IMR-90 (cell line): Measurements from ENCODE around the gene SUSD6. TPM values are rescaled to one million over a fixed set of nuclear protein-coding genes. Genes with fewer than 3 reads are reported as not detected.

Source experiments
- ATAC-seq: fragments of 200-7000 bp; cut with Tn5 transposase; 2 replicates; pipeline ENCODE4 v1.9.1; 2020; ENCODE audit warnings: low read depth, mild to moderate bottlenecking, moderate library complexity
- BruUV-seq: library from RNA; stranded (reverse); fragments of 400-500 nt; replicated peaks from 2 replicates; lab custom pipeline; 2021; lab: Mats Ljungman, UMichigan
- CTCF ChIA-PET: fragments of 300-600 bp; formaldehyde crosslinking; extraction: SDS; loops from one replicate; lab custom pipeline; 2021; ENCODE audit warnings: antibody characterized with exemption; lab: Yijun Ruan, JAX
- POLR2A ChIA-PET: fragments of 300-600 bp; sonication (Branson Sonifier 250); formaldehyde crosslinking; loops from one replicate; lab custom pipeline; 2022; ENCODE audit warnings: antibody characterized with exemption; ENCODE audit not compliant: unreplicated experiment; lab: Charles Lee
- DNase-seq: peaks from one replicate; pipeline ENCODE4 v3.0.0; 2013
- H2AFZ ChIP-seq: replicated peaks from 2 replicates; pipeline ENCODE3; 2013; ENCODE audit warnings: low read length, mild to moderate bottlenecking; ENCODE audit not compliant: poor library complexity
- H2AK5ac ChIP-seq: 2 replicates; pipeline ENCODE4 v1.6.1; 2013; ENCODE audit warnings: low read depth, low read length, inconsistent platforms
- H2AK9ac ChIP-seq: replicated peaks from 2 replicates; pipeline ENCODE3; 2013; ENCODE audit warnings: mild to moderate bottlenecking, low read depth, low read length, moderate library complexity; ENCODE audit not compliant: poor library complexity
- H2BK120ac ChIP-seq: 2 replicates; pipeline ENCODE4 v1.6.1; 2013; ENCODE audit warnings: low read depth, low read length, inconsistent platforms
- H2BK15ac ChIP-seq: 3 replicates; pipeline ENCODE4 v1.6.1; 2013; ENCODE audit warnings: low read depth, low read length, inconsistent platforms
- H2BK20ac ChIP-seq: 2 replicates; pipeline ENCODE4 v1.6.1; 2013; ENCODE audit warnings: low read depth, mild to moderate bottlenecking, inconsistent platforms, low read length, moderate library complexity
- H2BK5ac ChIP-seq: 2 replicates; pipeline ENCODE4 v1.6.1; 2013; ENCODE audit warnings: mild to moderate bottlenecking, low read depth, low read length, inconsistent platforms; ENCODE audit not compliant: poor library complexity, severe bottlenecking
- H3K14ac ChIP-seq: replicated peaks from 2 replicates; pipeline ENCODE4 v1.6.1; 2013; ENCODE audit warnings: low read depth, low read length, inconsistent platforms
- H3K18ac ChIP-seq: 2 replicates; pipeline ENCODE4 v1.6.1; 2013; ENCODE audit warnings: low read depth, low read length, control low read depth
- H3K23ac ChIP-seq: 2 replicates; pipeline ENCODE4 v1.6.1; 2013; ENCODE audit warnings: low read depth, low read length, inconsistent platforms
- H3K27ac ChIP-seq: 2 replicates; pipeline ENCODE4 v1.5.1; 2013; ENCODE audit warnings: mild to moderate bottlenecking, control low read depth, low read length; ENCODE audit not compliant: insufficient read depth
- H3K27me3 ChIP-seq: 2 replicates; pipeline ENCODE4 v1.6.1; 2013; ENCODE audit warnings: low read length; ENCODE audit not compliant: control insufficient read depth, insufficient read depth
- H3K36me3 ChIP-seq: 2 replicates; pipeline ENCODE4 v1.6.1; 2013; ENCODE audit warnings: low read length, mixed read lengths; ENCODE audit not compliant: control insufficient read depth, insufficient read depth
- H3K4ac ChIP-seq: 2 replicates; pipeline ENCODE4 v1.6.1; 2013; ENCODE audit warnings: low read depth, low read length, inconsistent platforms
- H3K4me1 ChIP-seq: 2 replicates; pipeline ENCODE4 v1.6.1; 2013; ENCODE audit warnings: low read length, mixed read lengths; ENCODE audit not compliant: control insufficient read depth, insufficient read depth
- H3K4me2 ChIP-seq: 2 replicates; pipeline ENCODE4 v1.6.1; 2013; ENCODE audit warnings: low read depth, mild to moderate bottlenecking, control low read depth, low read length, moderate library complexity
- H3K4me3 ChIP-seq: 2 replicates; pipeline ENCODE4 v1.5.1; 2013; ENCODE audit warnings: low read depth, mild to moderate bottlenecking, control low read depth, low read length, moderate library complexity; ENCODE audit not compliant: insufficient read depth
- H3K56ac ChIP-seq: 2 replicates; pipeline ENCODE4 v1.6.1; 2013; ENCODE audit warnings: low read length, inconsistent platforms; ENCODE audit not compliant: insufficient read depth; ENCODE audit errors: extremely low read depth
- H3K79me1 ChIP-seq, 2 experiments: 2 replicates each; pipeline ENCODE4 v1.6.1; 2013; ENCODE audit warnings: low read length in 2 of 2, inconsistent platforms in 1 of 2, low read depth in 1 of 2
- H3K9ac ChIP-seq: 2 replicates; pipeline ENCODE4 v1.6.1; 2013; ENCODE audit warnings: low read depth, low read length, control low read depth
- H3K9me1 ChIP-seq: 2 replicates; pipeline ENCODE4 v1.6.1; 2013; ENCODE audit warnings: low read length, inconsistent platforms; ENCODE audit not compliant: insufficient read depth
- H3K9me3 ChIP-seq: 2 replicates; pipeline ENCODE4 v1.6.1; 2013; ENCODE audit warnings: low read length; ENCODE audit not compliant: control insufficient read depth, insufficient read depth
- H4K20me1 ChIP-seq: 2 replicates; pipeline ENCODE4 v1.6.1; 2013; ENCODE audit warnings: low read length, inconsistent platforms; ENCODE audit not compliant: insufficient read depth
- H4K5ac ChIP-seq: 2 replicates; pipeline ENCODE4 v1.6.1; 2013; ENCODE audit warnings: mild to moderate bottlenecking, low read depth, low read length, control low read depth
- H4K8ac ChIP-seq, 2 experiments: 2 replicates each; pipeline ENCODE4 v1.6.1; 2013; ENCODE audit warnings: low read depth in 2 of 2, low read length in 2 of 2, control low read depth in 1 of 2, inconsistent platforms in 1 of 2
- H4K91ac ChIP-seq: 2 replicates; pipeline ENCODE4 v1.6.1; 2013; ENCODE audit warnings: low read depth, low read length, inconsistent platforms; ENCODE audit not compliant: insufficient read depth
- CEBPB ChIP-seq: IDR thresholded peaks from 2 replicates; pipeline ENCODE4 v1.6.1; 2012; ENCODE audit warnings: low read depth, low read length, improper control_type of control experiment
- NFE2L2 ChIP-seq: fragments of 150-350 bp; IDR thresholded peaks from 2 replicates; pipeline ENCODE4 v1.6.1; 2016; ENCODE audit warnings: low read depth, mild to moderate bottlenecking, low read length
- RAD21 ChIP-seq: IDR thresholded peaks from 2 replicates; pipeline ENCODE4 v1.6.1; 2012; ENCODE audit warnings: low read length, improper control_type of control experiment
- RCOR1 ChIP-seq: IDR thresholded peaks from 2 replicates; pipeline ENCODE4 v1.6.1; 2012; ENCODE audit warnings: mild to moderate bottlenecking, low read length, improper control_type of control experiment; ENCODE audit not compliant: insufficient replicate concordance
- SMC3 ChIP-seq: fragments of 150-350 bp; IDR thresholded peaks from 2 replicates; pipeline ENCODE4 v1.6.1; 2016; ENCODE audit warnings: low read depth, mild to moderate bottlenecking, antibody characterized with exemption, low read length, moderate library complexity
- dilution Hi-C: fragments of 300-500 bp; cut with HindIII; formaldehyde crosslinking; loops from one replicate; pipeline ENCODE4 v1.14.3; 2018; ENCODE audit warnings: low sequenced_read_pairs; ENCODE audit not compliant: unreplicated experiment
- in situ Hi-C: fragments of 300-500 bp; cut with MboI; formaldehyde crosslinking; loops from 3 replicates; pipeline ENCODE4 v1.14.3; 2019; ENCODE audit warnings: low sequenced_read_pairs, inconsistent platforms, mixed read lengths
- intact Hi-C: fragments of 100-400 bp; cut with micrococcal nuclease; formaldehyde crosslinking; loops from 2 replicates; pipeline ENCODE4 v1.10.0; 2022
- polyA plus RNA-seq, 3 experiments: library from polyadenylated mRNA; depleted of rRNA; stranded (reverse); fragments of >200 nt; gene quantifications; 2 replicates each; pipeline ENCODE4 v1.2.3, GENCODE V29; 2012; ENCODE audit warnings: low replicate concordance in 1 of 3
- total RNA-seq: library from RNA; depleted of rRNA; stranded (reverse); fragments of >200 nt; gene quantifications from 2 replicates; pipeline ENCODE4 v1.2.3, GENCODE V29; 2012
- TF ChIP-seq, protein P1 (sequence below): conservative IDR thresholded peaks from 2 replicates; pipeline ENCODE4 v1.5.1; 2012; ENCODE audit warnings: mild to moderate bottlenecking, low read depth, low read length, improper control_type of control experiment
- TF ChIP-seq, protein P2 (sequence below): fragments of 150-350 bp; IDR thresholded peaks from 2 replicates; pipeline ENCODE4 v1.6.1; 2016; ENCODE audit warnings: low read depth, mild to moderate bottlenecking, low read length, moderate library complexity, borderline replicate concordance

The SUSD6 gene
- total and polyA plus RNA-seq, 2 of the 4 experiments (the other 2 are of a cell fraction), result 2.3 to 10.1 TPM

DNA sequence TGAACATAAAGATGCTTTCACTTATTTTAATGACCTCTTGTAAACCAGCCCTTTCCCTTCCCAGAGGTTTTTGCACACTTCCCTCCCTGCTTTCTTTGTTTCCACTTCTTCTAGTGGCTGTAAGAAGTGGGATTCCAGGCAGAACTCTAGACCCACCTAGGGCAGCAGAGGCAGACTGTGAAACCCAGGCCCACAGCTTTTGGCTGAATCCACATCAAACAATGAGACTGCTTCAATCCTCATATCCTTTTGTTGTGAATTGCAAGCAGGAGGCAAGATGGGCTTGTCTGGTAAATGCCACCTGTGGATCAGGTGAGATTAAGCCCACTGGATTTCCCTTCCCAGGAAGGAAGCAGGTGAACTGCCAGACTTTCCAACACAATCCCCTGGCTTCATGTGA, 49.5 kb upstream of the SUSD6 start:
- H4K91ac ChIP-seq, result no peak overlapping the region
- H3K9ac ChIP-seq, result no peak overlapping the region
- H4K20me1 ChIP-seq, result no peaks in the 10 kb centered on the region
- no peak overlapping the region for H4K8ac ChIP-seq
- no peak overlapping the region for H3K18ac ChIP-seq
- dilution Hi-C loops (no loop called here), intact Hi-C loops (no loop called here), in situ Hi-C loops (no loop called here)
- CTCF ChIA-PET, result interaction anchor here (0.7 kb wide), 1 partner anchor 9 kb away, joined by 4 read pairs; no protein-coding TSS in a partner anchor
- no peak overlapping the region for H3K27ac ChIP-seq
- H3K14ac ChIP-seq, result no peak overlapping the region
- H2AFZ ChIP-seq, result no peak overlapping the region
- H3K4me2 ChIP-seq, result no peak overlapping the region
- no peak overlapping the region for H3K23ac ChIP-seq
- no peak overlapping the region for H2AK5ac ChIP-seq
- H2AK9ac ChIP-seq, result no peak overlapping the region
- no peak overlapping the region for H3K4ac ChIP-seq
- H3K36me3 ChIP-seq, result no peaks in the 10 kb centered on the region
- H2BK15ac ChIP-seq, result no peak overlapping the region
- no peak overlapping the region for H3K56ac ChIP-seq
- BruUV-seq, result no TSS peak
- POLR2A ChIA-PET, result no interaction called here
- H2BK20ac ChIP-seq, result no peak overlapping the region
- H3K9me1 ChIP-seq, result no peaks in the 10 kb centered on the region
- H3K79me1 ChIP-seq, result no peaks in the 10 kb centered on the region
- ATAC-seq, result no peak
- no peaks in the 10 kb centered on the region for H3K4me1 ChIP-seq
- peaks cover 4% of the 10 kb centered on the region; the same call in 1 of the 2 replicates for H3K9me3 ChIP-seq
- TF ChIP-seq RCOR1 (no peak), RAD21 (no peak), CEBPB (no peak), NFE2L2 (no peak), SMC3 (no peak)
- TF ChIP-seq, protein P1, sequence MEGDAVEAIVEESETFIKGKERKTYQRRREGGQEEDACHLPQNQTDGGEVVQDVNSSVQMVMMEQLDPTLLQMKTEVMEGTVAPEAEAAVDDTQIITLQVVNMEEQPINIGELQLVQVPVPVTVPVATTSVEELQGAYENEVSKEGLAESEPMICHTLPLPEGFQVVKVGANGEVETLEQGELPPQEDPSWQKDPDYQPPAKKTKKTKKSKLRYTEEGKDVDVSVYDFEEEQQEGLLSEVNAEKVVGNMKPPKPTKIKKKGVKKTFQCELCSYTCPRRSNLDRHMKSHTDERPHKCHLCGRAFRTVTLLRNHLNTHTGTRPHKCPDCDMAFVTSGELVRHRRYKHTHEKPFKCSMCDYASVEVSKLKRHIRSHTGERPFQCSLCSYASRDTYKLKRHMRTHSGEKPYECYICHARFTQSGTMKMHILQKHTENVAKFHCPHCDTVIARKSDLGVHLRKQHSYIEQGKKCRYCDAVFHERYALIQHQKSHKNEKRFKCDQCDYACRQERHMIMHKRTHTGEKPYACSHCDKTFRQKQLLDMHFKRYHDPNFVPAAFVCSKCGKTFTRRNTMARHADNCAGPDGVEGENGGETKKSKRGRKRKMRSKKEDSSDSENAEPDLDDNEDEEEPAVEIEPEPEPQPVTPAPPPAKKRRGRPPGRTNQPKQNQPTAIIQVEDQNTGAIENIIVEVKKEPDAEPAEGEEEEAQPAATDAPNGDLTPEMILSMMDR, result no peak
- TF ChIP-seq, protein P2, sequence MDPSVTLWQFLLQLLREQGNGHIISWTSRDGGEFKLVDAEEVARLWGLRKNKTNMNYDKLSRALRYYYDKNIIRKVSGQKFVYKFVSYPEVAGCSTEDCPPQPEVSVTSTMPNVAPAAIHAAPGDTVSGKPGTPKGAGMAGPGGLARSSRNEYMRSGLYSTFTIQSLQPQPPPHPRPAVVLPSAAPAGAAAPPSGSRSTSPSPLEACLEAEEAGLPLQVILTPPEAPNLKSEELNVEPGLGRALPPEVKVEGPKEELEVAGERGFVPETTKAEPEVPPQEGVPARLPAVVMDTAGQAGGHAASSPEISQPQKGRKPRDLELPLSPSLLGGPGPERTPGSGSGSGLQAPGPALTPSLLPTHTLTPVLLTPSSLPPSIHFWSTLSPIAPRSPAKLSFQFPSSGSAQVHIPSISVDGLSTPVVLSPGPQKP, result no peak
- H2BK5ac ChIP-seq, result no peak overlapping the region
- no peak overlapping the region for H3K4me3 ChIP-seq
- H4K5ac ChIP-seq, result no peak overlapping the region
- H3K27me3 ChIP-seq, result peaks cover 71% of the 10 kb centered on the region
- no peak overlapping the region for H2BK120ac ChIP-seq
- DNase-seq, result no peak
